HG02840 (cell line): ENCODE data around the gene PITHD1.
"Not testable (repeated sequence)": the region's sequence is repeated elsewhere in the genome, so short reads cannot be mapped to it uniquely, and the experiment has no call there.

Experiments
- ATAC-seq: cut with Tn5 transposase; IDR thresholded peaks from one replicate; pipeline ENCODE4 v1.9.1; 2021; ENCODE audit warnings: mild to moderate bottlenecking, moderate library complexity, moderate number of reproducible peaks; ENCODE audit not compliant: unreplicated experiment, low FRiP score

Gene PITHD1

DNA sequence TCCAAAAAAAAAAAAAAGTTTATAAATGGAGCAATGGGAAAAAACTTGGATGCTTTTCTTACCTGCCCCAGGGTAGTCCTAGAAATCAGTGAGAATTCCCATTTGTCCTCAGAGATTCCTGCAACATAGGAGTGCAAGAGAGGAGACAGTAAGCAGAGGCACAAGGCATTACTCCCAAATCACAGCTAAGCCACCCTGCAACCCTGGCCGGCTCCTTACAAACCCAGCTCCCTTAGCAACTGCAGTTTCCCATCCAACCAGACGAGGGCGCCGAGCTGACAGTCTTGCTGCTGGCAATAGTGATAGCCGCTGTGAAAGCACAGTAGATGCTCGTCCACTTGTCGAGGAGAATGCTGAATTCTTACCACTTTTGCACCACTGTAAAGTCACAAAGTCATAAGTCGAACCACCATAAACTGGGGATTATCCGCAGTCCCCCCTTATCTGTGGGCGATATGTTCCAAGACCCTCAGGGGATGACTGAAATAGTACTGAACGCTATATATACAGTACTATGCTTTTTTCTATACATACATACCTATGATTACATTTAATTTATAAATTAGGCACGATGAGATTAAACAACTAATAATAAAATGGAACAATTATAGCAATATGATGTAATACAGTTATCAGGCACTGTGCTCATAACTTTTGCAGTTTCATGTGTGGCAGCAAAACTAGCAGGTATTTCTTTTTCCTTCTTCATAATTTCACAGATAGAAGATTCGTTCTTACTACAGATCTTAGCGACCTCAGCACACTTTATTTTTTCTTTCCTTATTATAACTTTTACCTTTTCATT lies 6.0 kb upstream of the PITHD1 start:
- ATAC-seq: no peak

DNA sequence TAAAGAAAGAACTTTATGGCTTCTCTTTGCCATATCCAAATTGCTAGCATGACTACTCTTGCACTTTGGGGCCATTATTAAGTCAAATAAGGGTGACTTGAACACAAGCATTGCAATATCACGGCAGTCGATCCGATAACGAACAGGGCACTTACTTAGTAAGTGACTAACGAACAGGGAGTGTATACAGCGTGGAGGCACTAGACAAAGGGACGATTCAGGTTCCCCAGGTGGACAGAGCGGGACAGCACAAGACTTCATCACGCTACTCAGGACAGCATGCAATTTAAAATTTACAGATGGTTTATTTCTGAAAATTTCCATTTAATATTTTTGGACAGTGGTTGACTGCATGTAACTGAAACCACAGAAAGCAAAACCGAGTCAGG lies 5.4 kb upstream of the PITHD1 start:
- ATAC-seq: no peak

DNA sequence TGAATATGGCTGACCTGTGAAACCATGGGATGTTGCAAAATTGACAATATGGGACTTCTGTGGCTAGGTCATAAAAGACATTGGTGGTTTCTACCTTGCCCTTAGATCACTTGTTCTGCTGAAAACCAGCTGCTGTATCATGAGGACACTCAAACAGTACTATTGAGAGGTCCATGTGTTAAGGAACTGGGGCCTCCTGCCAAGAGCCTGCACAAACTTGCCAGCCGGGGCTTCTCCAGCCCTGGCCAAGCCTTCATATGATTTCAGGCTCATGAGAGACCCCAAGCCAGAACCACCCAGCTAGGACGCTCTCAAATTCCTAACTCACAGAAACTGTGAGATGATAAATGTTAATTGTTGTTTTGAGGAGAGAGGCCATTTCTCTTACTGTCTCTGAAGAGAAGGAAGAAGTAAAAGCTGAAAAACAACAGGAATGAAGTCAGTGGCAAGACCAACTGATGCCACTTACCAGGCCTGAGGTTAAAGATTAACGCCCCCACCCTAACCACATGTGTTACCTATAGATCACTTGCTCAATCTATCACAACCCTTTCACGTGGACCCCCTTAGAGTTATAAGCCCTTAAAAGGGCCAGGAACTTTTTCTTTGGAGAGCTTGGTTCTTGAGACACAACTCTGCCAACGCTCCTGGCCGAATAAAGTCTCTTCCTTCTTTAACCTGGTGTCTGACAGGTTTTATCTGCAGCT lies 3.9 kb upstream of the PITHD1 start:
- ATAC-seq: no peak

DNA sequence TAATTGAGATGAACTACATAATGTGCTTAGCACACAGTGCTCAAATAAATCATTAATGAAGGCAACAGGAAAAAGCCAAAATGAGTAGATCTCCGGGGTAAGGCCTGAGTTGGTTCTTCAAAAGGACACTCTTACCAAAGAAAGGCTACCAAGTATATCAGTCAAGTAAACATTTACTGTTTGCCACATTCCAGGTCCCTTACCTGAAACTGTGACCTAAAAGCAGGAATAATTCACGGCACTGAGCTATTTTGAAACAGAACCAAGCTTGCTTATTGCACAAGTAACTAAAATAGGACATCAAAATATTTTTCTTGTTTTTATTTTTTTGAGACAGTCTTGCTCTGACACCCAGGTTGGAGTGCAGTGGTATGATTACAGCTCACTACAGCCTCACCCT lies 2.0 kb upstream of the PITHD1 start:
- no peak for ATAC-seq

DNA sequence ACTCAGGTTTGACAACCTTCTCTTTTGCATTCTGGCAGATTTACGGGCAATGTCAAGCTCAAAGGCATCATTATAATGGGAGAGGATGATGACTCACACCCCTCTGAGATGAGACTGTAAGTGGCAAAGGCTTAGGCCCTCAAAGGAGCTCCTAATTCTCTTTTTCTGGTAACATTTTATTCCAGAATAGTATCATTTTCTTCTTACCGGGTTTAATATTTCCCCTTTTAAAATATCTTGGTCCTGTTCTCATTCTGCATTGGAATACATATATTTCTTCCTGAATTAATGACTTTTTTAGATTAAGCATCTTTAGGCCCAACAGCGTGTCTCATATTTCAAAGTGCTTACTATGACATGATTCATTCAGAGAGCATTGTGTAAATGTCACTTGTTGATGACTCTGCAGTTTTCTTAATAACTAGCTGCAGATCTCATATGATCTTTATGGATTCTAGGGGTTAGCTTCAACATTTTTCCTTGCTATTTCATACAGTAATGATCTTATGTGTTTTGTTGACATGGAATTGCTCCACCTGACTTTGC lies 1.7 kb downstream of the PITHD1 start:
- ATAC-seq: no peak

DNA sequence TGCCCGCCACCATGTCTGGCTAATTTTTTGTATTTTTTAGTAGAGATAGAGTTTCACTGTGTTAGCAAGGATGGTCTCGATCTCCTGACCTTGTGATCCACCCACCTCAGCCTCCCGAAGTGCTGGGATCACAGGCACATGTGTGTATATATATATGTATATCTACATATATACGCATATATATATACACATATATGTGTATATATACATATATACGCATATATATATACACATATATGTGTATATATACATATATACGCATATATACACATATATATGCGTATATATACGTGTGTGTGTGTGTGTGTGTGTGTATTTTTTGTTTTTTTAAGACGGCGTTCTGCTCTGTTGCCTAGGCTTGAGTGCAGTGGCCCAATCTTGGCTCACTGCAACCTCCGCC lies 4.9 kb downstream of the PITHD1 start:
- not testable (repeated sequence) for ATAC-seq

DNA sequence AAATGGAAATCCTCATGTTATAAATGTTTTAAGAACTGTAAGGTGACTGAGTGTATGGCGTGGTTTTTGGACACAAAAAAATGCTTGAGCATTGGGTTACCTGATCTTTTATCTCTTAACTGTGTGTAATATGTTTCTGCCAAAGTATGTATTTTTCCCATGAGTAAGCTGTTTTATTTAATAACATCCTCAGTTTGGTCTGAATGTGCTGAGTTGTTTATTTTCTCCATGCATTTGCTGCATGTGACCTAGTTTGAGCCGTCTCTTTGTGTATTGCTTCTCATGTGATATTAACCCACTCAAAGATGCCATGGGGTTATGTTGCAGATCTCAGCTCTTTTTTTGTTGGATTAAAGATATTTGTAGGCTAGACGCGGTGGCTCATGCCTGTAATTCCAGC lies 6.6 kb downstream of the PITHD1 start:
- ATAC-seq: no peak

DNA sequence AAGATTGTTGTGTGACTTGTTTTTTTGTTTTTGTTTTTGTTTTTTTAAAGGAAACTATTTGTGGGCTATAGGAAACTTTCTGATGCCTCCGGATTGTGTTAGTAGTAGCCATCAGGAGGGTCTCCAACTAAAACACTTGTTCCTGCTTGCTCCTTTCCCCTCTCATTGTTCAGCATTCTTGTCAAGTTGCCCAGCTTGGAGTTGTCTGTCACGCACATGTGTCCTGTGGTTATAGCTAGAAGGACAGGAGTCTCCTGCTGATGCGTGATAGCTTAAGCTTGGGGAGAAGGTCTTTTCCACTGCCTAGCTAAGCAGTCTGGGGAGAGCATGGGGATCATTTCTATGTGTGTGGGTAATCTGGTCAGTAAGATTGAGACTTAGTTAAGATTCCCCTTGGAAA lies 9.5 kb downstream of the PITHD1 start:
- ATAC-seq: no peak

DNA sequence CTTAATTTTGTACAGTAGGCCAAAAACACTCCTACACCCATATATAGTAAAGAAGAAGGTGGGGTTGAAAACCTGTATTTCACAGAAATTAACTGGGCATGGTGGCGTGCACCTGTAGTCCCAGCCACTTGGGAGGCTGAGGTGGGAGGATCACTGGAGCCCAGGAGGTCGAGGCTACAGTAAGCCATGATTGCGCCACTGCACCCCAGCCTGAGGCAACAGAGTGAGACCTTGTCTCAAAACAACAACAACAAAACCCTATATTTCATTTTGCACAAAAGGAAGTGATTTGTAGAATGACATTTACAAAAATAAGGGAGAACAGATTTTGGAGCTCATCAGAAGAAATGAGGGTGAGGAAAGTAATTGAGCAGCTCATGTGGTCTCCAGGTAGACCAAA lies 10.5 kb downstream of the PITHD1 start:
- no peak for ATAC-seq

DNA sequence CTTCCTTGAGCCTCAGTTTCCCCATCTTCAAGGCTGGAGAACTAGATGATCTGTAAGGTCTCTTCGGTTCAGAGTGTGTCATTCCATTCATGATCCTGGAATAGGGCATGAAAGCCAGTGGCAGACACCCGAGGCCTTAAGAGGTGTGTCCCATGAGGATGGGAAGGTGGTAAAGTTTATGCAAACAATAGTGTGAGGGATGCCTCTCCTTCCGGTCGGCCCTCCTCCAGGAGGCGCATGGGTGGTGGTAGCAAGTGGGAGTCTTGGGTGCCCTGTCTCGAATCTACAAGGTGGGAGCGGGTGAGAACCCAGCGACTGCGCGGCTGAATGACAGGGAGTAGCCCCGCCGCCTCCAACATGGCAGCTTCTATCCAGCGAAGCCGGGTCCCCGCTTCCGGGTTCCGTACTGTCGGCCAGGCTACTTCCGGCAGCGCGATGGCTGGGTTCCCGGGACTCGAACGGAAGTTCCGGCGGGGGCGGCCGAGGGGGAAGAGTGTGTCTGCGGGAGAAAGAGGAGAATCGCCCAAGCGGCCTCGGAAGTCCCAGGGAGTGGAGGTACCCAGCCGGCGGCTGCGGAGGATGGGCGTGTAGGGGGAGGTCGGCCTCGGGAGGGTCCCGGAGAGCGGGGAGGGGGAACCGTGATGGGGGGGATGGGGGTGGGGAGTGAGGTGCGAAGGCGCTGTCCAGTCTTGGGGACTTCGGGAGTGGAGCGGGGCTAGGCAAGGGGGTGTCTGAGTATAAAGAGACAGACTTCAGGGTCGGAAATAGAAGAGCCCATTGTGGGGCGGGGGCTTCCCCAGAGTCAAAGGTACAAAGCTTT lies 12.7 kb downstream of the PITHD1 start, which contains the start of gene LYPLA2:
Gene LYPLA2 (plus strand): TSS at position 450 of the 820 bp plus-strand sequence. CDS start 1,538 bp downstream, outside the sequence.
- peak; percentile 65 for ATAC-seq

DNA sequence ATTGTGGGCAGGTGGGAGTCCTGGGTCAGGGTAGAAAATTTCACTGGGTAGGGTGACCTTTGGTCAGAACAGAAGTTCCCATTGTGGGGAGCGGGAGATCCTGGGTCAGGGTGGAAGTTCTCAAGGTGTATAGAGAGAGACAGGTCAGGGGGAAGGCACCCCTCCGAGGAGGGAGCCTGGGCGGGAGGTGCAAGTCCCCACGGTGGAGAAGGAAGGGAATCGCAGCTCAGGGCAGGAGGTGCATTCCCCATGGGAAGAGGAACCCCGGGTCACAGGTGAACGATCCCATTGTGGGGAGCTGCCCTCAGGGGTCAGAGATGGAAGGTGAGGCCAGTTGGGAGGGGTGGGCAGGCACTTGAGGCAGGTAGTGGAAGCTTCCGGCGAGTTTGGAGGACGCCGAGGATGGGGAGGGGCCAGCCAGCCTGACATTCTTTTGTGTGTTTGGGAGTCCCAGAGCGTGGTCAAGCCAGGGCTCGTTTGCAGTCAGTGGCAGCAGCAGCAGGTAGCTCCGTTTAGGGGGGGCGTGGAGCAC lies 13.4 kb downstream of the PITHD1 start:
- no peak for ATAC-seq

DNA sequence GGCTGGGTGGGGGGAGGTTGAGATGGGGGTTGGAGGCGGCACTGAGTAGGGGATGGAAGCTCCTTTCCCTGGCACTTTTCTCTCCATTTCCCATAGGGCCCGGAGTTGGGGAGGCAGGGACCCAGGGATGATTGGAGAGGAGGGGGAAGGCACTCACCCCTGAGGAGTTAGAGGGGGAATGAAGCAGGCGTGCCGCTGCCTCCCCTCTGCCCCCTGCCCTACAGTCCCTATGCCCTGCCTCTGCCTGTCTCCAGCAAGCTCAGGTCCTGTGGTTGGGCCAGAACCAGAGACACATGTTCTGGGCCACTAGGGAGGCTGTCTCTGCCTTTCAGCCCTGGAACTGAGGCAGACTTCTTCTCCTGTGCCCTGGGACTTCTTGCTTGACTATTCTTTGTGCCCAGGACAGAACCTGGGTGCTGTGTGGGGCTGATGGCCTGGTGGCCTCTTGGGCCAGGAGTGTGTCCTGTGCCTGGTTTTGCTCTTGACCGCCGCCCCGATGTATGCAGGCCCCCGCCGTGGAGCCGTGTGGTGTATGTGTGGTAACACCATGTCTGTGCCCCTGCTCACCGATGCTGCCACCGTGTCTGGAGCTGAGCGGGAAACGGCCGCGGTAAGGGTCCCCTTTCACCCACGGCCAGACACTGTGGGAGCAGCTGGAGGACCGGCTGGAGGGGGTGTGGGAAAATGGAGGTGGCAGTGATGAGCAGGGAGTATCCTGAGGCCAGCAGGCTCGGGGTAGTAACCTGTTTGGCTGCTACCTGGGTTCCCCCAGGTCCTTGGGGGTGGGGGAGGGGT lies 14.1 kb downstream of the PITHD1 start:
- no peak for ATAC-seq

DNA sequence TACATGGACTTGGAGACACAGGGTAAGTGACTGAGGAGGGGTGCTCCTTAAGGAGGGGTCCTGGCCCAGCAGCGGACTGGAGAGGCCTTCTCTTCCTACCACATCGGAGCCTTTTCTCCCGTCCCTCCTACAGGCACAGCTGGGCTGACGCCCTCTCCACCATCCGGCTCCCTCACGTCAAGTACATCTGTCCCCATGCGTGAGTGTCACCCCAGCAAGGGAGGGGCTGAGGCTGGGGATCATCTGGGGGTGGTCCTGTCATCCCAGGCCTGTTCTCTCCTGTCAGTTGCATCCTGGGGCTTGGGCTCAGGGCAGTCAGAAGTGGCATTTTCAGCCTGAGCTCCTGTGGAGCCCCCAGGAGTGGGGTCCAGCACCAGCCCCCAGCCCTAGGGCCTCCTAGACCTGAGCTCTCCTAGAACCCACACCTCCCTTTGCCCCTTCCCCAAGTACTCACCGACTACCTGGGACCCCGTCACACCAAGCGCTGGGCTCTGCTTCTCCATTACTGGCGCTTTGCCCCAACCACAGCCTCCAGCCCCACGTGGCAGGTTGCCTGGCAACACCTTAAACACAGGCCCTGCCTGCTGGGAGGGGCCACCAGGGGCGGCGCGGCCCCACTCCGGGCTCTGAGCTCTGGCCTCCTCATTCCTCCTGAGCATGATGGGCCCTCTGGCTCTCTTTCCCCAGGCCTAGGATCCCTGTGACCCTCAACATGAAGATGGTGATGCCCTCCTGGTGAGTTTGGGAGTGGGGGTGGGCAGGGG lies 15.0 kb downstream of the PITHD1 start:
- ATAC-seq: no peak

DNA sequence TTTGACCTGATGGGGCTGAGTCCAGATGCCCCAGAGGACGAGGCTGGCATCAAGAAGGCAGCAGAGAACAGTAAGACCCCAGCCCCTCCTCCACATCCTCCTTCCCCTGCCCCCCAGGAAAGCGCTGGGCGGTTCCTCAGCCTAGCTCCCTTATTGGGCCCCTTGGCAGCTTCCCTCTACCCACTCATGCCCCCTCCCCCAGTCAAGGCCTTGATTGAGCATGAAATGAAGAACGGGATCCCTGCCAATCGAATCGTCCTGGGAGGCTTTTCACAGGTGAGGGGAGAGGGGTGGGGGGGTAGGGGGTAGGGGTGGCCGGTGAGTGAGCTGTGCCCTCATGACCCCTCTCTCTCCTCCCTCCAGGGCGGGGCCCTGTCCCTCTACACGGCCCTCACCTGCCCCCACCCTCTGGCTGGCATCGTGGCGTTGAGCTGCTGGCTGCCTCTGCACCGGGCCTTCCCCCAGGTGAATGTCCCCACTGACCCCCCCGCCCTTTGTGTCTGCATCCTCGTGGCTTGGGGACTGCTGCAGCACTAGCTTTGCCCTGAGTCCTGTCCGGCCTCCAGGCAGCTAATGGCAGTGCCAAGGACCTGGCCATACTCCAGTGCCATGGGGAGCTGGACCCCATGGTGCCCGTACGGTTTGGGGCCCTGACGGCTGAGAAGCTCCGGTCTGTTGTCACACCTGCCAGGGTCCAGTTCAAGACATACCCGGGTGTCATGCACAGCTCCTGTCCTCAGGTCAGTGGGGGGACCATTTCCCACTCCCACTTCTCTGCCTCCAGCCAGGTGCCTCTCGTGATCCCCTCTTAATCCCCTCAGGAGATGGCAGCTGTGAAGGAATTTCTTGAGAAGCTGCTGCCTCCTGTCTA lies 15.9 kb downstream of the PITHD1 start:
- no peak for ATAC-seq

DNA sequence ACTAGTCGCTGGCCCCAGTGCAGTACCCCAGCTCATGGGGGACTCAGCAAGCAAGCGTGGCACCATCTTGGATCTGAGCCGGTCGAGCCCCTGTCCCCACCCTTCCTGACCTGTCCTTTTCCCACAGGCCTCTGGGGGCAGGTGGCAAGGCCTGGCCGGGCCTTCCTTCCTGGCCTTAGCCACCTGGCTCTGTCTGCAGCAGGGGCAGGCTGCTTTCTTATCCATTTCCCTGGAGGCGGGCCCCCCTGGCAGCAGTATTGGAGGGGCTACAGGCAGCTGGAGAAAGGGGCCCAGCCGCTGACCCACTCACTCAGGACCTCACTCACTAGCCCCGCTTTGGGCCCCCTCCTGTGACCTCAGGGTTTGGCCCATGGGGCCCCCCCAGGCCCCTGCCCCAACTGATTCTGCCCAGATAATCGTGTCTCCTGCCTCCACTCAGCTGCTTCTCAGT lies 16.5 kb downstream of the PITHD1 start:
- not testable (repeated sequence) for ATAC-seq

DNA sequence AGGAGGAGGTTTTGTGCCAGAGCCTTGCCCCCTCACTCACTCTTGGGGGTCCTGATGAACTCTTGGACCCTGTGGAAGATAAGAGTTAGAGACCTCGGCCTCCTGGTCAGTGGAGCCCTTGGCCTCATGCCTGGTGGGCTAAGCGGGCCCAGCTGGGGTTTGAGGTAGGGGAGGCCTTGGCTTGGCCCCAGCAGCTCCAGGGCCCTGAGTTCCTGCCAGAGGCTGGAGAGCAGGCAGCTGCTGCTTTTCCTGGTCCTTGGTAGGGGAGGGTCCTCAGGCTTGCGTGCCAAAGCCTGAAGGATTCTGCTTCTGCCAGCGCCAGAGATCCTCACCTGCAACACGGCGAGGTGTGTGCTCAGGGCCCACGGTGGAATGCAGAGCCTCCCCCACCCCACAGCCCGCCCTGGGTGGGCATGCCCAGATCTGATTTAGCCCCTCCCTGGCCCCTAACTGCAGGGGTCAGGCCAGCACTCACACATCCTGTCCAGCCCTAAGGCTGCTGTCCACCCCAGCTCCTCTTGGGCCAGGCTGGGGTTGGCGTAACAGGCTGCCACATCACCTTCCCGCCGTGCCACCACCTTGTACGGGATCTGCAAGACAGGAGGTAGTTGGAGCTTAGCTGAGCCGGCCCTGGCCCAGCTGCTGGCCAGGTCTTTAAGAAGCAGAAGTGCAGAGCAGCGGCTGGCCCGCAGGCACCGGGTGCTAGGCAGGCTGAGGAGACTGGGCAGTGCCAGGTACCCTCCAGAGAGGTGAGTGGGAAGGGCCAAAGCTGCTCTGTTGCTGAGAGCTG lies 17.7 kb downstream of the PITHD1 start:
- no peak for ATAC-seq
